HFF-Myc (cell line): ENCODE data around the gene TANGO2.

ENCODE experiments used
- DNase-seq: peaks from one replicate; pipeline ENCODE4 v3.0.0-alpha.2; 2011; ENCODE audit warnings: low read depth; ENCODE audit errors: extremely low read depth
- H3K4me3 ChIP-seq: replicated peaks from 2 replicates; pipeline ENCODE4 v1.5.1; 2011; ENCODE audit warnings: low read depth, mild to moderate bottlenecking, control low read depth, low read length
- TF ChIP-seq, protein P1 (sequence below): IDR thresholded peaks from 2 replicates; pipeline ENCODE4 v1.5.1; 2012; ENCODE audit warnings: mild to moderate bottlenecking, low read depth, low read length, control low read depth; ENCODE audit errors: missing control alignments

TANGO2 gene

DNA sequence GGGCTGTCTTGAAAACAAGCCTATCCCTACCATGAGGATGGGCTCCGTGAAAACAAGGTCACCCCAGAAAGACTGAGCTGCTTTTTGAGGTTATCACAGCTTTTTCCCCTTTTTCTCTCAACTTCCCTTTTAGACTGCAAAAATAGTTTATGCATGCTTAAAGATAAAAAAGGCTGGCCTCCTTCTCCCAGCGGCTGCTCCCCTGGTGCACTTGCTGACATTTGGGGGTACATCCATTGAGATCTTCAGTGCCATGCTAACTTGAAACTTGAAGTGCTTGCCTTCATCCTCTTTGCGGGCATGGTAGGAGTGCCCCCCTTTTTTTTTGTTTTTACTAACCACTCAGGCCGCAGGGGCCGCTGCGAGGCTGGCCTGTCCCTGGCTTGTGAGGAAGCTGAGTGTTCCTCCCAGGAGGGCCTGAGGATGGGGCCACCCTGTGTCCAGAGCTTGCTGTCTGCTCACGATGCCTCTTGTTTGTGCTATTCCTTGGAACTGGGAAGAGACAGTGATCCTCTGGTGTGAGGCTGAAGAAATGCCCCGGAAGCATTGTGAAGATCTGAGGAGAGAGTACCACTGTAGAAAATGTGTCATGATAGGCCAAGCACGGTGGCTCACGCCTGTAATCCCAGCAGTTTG lies 2.2 kb downstream of the TANGO2 start:
- TF ChIP-seq, protein P1, sequence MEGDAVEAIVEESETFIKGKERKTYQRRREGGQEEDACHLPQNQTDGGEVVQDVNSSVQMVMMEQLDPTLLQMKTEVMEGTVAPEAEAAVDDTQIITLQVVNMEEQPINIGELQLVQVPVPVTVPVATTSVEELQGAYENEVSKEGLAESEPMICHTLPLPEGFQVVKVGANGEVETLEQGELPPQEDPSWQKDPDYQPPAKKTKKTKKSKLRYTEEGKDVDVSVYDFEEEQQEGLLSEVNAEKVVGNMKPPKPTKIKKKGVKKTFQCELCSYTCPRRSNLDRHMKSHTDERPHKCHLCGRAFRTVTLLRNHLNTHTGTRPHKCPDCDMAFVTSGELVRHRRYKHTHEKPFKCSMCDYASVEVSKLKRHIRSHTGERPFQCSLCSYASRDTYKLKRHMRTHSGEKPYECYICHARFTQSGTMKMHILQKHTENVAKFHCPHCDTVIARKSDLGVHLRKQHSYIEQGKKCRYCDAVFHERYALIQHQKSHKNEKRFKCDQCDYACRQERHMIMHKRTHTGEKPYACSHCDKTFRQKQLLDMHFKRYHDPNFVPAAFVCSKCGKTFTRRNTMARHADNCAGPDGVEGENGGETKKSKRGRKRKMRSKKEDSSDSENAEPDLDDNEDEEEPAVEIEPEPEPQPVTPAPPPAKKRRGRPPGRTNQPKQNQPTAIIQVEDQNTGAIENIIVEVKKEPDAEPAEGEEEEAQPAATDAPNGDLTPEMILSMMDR: no peak
- no peak overlapping the region for H3K4me3 ChIP-seq
- no peak for DNase-seq

GRCh38 chr22:20024225-20024624 lies 3.3 kb downstream of the TANGO2 start:
- TF ChIP-seq, protein P1: no peak
- H3K4me3 ChIP-seq: no peak overlapping the region
- DNase-seq: no peak

DNA sequence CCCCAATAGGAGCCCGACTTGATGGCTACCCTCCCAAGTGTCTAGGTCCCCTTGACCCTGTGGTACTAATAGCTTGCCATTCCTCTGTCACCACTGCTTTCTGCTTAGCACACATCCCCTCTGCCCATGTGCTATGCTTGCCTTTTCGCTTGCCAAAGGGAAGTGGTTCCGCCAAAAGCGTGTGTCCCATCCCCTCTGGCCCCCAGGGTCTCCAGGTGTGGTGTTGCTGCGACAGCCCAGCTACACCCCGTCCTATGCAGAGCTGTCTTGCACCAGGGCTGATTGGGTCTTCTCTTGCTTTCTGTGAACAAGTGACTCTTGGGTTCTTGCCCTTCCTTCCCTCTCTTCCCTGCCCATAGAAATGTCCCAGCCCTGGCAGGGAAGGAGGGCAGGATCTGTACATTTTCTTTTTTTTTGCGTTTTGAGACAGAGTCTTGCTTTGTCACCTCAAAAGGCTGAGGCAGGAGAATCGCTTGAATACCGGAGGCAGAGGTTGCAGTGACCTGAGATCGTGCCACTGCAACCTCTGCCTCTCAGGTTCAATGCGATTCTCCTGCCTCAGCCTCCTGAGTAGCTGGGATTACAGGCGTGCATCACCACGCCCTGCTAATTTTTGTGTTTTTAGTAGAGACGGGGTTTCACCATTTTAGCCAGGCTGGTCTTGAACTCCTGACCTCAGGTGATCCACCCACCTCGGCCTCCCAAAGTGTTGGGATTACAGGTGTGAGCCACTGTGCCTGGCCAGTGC lies 3.9 kb downstream of the TANGO2 start:
- DNase-seq: no peak
- TF ChIP-seq, protein P1: no peak
- no peak overlapping the region for H3K4me3 ChIP-seq

- H3K4me3 ChIP-seq: no peak overlapping the region
- DNase-seq: no peak
- TF ChIP-seq, protein P1: no peak
These were observed 4.7 kb downstream of the TANGO2 start for GRCh38 chr22:20025401-20026203.

DNA sequence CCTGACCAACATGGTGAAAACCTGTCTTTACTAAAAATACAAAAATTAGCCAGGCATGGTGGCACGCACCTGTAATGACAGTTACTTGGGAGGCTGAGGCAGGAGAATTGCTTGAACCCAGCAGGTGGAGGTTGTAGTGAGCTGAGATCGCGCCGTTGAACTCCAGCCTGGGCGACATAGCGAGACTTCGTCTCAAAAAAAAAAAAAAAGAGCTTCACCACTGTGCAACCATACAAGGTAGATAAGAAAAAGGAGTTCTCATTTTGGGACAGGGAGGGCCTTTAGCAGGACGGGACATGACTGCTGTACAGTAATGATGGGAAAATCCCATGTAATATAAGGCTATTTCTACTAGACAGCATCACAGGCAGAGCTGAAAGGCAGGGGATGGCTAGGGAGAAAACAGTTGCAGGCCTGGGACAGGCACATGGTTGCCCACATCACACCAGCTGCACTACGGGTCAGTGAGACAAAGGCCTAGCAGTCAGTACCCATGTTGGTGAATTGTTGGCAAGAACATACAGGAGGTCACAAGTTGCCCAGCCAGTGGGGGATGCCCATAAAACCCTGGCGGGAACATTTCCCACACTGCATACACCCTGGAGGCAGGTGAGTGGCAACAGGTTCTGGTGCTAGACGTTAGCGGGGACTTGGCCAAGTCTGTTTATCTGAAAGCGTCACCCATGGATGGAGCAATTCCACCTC lies 5.4 kb downstream of the TANGO2 start:
- DNase-seq: no peak
- TF ChIP-seq, protein P1: no peak

DNA sequence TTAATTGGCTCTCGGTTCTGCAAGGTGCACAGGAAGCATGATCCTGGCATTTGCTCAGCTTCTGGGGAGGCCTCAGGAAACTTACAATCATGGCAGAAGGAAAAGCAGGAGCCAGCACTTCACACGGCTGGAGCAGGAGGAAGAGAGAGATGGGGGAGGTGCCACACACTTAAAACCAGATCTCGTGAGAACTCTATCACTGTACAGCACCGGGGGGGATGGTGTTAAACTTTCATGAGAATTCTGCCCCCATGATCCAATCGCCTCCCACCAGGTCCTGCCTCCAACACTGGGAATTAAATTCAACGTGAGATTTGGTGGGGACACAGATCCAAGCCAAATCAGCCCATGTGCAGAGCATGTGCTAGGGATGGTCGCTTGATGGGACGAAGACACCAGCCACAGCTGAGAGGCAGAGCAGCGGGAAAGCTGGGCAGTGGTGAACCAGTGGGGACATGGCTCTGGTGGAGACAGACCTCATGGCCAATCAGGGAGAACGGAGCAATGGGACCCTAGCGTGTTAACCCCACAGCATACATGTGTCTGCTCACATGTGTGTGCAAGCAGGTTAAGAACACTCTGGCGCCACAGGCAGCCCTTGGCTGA lies 6.2 kb downstream of the TANGO2 start:
- DNase-seq: no peak
- no peak overlapping the region for H3K4me3 ChIP-seq
- TF ChIP-seq, protein P1: no peak

More for the DNA sequence above, 5.4 kb downstream of the TANGO2 start:
- H3K4me3 ChIP-seq: no peak overlapping the region
